ENCODE results near the gene UNKL.
"Not testable (repeated sequence)": the region's sequence is repeated elsewhere in the genome, so short reads cannot be mapped to it uniquely, and the experiment has no call there.

UNKL gene

DNA sequence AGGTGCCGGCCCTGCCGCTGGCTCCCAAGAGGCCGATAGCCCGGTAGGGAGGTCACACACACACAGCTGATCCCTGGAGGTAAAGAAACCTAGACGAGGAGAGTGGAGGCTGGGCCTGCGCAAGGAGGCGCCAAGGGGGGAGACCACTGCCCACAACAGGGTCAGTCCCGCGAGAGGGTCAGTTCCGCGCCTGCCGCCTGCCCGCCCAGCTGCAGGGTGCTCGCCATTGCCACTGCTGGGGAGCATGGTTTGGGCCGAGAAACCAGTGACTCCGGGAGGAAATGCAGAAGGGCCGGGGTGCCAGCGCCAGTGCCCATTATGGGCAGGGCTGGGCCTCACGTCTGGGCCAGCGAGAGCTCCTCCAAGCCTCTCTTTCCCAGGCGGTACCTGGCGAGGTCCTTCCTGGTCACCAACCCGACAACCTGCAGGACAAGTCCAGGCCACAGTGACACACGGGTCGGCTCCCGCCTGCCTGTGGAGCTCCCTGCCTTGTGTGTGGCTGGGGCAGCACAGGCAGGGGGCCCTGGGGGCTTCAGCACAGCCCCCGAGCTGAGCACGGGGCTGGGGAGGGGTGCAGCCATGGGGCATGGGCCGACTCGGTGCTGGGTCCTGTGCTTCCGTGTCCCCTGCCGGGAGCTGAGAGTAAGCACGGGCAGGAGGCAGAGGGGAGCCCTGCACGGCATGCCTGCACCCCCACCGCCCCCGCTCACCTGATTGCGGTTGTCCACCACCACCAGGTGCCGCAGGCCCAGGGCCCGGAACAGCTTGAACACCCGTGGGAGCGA is 32.0 kb upstream of the UNKL start:
- no peak for DNase-seq

DNA sequence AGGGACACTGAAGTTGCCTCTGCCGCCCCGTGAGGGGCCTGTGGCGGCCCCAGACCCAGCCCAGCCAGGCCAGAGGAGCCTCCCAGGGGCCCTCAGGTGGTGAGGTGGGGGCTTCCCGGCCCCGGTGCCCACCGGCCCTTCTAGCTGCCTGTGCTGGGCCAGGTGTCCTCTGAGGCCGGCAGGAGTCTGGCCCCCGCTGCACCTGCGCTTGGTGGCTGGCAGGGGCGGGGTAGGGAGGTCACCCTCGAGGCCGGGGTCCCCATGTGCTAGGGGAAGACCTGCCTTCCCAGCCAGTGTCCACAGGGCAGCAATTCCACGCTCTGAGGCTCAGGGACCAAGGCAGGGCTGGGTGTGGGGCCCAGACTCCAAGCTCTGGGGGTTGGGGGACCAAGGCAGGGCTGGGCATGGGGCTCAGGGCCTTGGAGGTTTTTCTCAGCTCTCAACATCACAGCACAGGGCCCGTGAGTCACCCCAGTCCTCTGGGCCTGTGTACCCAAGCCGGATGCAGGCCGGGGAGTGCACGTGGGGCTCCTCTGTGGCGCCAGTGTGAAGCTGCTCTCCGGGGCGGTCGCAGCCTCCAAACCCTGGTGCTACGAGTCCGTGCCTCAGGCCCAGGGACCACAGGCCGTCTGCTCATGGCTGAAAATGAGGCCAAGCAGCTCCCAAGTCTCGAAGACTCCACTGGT is 31.2 kb upstream of the UNKL start:
- DNase-seq: no peak

DNA sequence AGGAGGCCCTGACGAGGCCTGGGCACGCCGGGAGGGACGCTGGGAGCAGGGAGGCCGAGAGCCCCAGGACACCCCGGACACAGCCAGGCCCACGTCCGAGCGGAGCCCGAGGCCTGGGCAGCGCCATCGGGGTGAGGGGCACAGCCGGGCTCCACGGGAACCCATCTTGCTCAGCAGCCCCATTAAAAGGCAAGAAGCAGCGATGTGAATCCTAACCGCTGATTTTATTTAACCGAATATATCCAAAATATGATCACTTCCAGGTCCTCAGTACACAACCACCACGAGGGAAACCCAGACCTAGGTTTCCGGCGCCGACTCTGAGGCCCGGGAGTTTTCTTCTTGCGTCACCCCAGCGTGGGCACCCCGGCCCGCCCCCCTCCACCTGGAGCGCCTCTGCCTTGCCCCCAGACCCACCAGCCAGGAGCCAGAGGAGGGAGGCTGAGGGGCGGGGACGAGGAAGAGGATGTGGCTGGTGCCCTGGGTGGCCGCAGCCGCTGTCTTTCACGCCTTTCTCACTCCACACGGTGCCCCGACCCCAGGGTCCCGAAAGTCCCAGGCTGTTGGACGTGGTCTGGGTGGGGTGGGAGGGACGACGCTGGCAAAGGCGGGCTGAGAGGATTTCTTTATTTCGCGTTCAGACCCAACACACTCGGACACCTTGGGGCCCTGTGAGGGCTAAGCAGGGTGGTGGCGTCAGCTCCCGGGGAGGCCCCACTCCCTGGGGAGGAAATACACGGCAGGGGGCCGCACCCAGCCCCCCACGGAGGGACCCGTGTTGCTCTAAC is 30.4 kb upstream of the UNKL start:
- no peak for DNase-seq

DNA sequence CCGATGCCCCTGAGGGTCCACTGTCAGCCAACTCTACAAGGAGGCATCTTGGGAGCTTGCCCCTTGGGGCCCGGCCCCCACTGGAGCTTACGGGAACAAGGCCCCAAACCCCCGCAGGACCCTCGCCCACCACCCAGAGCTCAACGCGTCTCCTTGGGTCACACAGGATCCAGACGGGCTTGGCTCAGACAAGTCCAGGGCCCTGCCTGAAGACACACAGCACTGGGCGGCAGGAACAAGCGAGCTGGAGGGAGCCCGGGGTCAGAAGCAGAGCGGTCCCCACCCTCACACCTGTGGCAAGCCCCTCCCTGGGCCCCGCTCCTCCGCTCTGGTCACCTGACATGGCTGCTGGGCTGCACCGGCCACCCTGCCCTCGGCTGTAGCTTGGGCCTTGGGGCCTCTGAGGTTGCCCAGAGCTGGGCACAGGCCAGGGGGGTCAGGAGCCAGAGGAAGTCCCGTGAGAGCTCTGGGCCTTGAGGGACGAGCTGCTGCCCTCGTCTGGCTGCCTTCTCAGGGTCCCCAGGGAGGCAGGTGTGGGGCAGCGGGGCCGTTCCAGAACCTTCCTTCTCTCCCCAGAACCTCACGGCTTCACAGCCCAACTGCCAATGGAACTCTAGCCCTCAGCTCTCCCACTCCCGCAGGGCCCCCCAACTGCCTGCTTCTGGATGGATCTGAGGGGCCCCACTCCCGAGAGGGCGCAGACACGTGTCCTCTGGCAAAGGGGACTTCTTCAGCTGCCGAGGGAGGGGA is 29.7 kb upstream of the UNKL start, which contains the start of gene CCDC154:
TSS of gene CCDC154 (minus strand) at position 577 of the 750 bp plus-strand sequence. CDS start at position 343, 234 bp downstream.
- no peak for DNase-seq

DNA sequence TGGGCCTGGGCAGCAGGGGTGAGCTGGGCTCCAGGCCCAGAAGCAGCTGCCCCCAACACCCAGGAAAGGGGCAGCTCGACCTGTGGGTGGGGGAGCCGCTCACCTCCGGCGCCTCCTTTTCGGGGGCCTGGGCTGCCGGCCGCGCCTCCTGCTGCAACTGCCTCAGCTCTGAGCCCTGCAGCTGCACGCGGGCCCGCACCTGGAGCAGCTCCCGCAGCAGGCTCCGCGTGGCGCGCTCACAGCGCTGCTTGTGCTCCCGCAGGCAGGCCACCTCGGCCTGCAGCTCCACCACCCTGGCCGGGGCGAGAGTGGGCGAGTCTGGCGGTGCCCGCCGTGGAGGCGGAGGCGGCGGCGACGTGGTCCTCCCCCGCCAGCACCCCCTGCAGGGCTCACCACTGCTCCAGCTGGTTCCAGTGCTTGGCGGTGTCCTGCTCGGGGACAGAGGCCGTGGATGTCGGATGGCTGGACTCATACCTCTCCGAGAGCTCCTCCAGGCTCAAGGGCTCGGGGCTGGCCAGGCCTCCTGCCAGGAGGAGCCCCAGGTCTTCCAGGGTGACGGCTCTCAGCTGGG is 29.0 kb upstream of the UNKL start:
- no peak for DNase-seq

DNA sequence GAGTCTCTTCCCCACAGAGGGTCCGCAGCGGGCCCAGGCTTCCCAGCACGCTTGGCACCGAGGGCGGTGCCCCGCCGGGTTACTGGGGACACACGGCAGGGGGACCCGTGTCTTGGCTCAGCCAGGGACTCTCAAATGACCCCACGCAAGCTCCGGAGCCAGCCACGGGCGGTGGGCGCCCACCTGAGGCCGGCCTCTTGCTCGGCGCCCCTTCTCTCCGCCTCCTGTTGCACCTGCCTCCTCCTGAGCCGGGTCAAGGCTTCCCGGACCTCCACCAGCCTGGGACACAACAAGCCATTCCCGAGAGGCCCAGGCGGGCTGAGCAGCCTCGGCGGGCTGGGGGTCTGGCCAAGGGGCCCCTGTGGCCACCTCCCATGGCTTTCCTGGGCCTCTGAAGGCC is 28.2 kb upstream of the UNKL start:
- no peak for DNase-seq

DNA sequence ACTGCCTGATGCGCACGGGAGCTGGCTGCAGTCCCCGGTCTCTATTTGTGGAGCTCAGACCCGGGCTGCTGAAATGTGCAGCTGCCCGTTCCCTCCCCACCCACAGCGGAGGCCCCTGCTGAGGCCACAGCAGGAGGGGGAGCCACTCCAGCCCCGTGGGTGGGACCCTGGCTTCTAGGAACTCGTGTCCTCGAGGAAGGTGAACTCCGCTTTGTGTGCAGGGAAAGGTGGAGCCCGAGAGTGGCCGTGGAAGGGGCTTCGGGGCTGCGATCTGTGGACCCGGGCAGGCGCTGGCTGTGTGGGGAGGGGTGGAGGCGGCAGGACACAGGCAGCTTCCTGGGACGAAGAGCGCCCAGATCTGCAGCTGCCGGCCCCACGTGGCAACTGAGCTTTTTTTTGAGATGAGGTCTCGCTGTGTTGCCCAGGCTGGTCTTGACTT is 26.9 kb upstream of the UNKL start:
- DNase-seq: no peak

DNA sequence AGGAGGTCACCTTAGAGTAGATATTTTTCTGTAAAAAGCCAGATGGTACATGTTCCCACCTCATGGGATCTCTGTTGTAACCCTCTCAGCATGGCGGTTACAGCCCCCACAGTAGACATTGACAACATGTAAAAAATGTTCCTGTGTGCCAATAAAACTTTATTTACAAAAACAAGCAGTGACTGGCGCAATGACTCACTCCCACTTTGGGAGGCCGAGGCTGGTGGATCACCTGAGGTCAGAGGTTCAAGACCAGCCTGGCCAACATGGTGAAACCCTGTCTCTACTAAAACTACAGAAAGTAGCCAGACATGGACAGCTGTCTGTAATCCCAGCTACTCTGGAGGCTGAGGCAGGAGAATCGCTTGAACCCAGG is 25.2 kb upstream of the UNKL start:
- not testable (repeated sequence) for DNase-seq

DNA sequence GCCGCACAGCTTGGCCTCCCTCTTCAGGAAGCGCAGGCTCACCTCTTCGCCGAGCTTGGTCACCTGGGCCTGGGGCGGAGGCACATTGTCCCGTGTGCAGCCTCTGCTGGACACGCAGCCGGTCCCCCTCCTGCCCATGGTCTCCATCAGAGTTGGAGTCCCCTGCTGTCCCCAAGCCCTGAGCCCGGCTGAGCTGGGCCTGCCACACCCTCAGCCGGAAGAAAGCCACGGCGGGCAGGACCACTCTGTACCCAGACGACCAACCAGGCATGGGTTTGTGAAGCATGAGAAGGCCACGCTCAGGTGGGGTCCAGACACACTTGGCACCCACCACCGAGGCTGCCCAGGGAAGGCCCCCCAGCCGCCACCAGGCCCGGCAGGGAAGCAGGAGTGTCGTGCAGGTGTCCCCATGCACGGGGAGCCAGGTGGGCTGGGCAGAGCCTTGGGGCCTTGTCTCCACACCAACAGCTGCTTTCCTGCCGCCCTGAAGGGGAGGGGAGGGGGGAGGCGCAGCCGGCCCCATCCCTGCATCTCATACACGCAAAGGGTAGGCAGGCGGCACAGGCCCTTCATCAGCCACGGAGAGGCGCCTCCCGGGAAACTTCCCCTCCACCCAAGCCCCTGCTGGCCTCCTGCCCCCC is 24.7 kb upstream of the UNKL start:
- no peak for DNase-seq

DNA sequence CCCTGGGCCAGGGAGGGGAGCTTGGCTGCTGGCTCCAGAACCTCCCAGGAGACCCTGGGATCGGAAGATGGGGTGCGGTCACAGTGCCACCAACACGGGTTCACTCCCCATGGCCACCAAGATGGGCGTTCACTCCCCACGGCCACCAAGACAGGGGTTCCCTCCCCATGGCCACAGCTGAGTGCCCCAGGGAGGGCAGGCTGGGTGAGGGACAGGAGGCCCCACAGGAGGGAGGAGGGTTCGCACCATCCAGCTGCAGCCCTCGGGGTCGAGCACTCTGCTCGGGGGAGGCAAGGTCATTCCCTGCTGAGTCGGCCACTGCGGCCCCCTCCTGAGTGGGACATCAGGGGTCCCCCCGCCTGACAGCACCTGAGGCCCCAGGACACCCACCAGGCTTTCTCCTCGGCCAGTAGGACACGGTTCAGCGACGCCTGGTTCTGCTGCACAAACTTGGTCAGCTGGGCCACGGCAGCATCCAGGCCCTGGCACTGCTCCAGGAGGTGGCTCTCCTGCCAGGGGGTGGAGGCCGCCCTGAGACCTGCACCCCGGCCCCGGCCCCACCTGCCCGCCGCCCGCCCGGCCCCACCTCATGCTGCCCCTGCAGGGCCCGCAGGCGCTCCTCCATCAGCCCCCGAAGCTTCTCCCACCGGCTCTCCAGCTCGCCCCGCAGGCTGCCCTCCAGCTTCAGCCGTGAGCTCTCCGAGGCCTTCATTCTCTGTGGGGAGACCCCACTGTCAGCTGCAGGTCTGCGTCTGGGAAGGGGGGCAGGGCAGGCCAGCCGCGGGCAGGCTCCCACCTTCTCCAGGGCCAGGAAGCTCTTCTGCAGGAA is 23.9 kb upstream of the UNKL start:
- no peak for DNase-seq

DNA sequence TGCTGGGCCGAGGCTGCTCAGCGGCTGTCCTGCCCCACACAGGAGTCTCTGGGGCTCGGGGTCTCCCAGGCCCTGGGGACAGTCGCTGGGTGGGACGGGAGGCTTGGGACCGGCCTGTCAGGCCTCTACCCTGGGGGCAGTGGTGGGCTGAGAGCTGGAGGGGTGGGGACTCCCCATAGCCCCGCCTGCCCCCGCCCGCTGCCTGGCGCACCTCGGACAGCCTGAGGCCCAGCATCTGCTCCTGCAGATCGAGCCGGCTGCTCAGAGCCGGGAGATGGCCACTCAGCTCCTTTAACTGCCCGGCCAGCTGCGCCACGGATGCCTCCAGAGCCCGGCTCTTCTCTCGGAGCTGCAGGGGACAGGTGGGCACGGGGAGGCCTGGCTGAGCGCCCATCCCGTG is 23.1 kb upstream of the UNKL start:
- no peak for DNase-seq

DNA sequence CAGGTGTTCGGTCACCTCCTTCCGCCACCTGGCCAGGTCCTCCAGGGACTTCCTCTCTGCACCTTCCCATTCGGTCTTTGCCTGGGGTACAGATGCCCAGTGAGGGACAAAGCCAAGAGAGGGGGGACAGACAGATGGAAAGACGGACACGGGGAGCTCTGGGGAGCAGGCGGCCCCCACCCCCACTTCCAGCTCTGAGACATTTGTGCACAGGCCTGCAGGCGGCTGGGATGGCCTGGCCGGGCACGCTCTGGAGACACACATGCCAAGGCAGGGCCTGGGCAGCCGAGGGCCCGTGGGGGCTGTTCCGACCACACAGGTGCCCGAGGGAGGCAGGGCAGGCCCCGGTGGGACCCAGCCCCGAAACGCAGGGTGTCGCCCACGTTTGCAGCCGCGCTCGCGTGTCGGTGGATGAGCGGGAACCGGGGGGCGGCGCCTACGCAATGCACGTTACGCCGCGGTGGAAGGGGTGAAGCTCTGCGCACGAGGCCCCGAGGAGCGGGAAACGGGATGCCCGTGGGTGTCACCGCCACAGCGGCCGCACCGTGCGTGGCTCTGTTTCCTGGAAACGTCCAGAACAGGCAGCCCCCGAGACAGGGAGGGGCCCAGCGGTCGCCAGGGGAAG is 22.3 kb upstream of the UNKL start:
- no peak for DNase-seq

DNA sequence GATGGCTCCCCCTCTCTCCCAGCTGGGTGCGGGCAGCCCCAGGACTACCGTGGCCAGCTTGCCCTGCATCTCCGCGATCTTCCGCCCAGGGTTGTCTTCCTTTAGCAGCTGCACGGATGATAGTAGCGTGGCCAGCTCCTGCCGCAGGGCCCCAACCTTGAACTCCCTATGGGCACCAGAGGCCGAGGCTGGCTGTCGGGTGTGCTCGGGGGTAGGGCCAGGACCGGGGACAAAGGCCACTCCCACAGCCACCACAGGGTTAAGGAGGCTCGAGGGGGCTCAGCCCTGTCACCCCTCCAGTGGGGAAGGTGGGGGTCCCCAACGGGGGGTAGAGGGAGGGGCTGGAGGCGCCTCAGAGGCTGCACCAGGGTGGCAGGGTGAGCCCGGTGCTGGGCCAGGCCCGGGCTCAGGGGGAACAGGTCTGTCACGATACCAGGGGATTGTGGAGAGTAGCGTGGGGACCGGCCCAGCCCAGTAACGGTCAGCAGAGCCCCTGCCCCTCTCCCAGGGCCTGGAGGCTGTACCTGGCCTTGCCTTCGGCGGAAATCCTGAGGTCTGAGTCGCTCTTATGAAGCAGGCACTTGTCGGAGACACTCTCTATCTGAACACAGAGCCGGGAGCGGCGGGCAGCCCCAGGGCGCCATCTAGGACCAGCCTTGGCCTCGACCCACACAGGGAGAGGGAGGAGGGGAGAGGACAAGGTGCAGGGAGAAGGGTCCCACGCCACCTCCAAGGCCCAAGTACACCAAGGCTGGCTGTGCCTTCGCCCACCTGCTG is 21.6 kb upstream of the UNKL start:
- DNase-seq: no peak

DNA sequence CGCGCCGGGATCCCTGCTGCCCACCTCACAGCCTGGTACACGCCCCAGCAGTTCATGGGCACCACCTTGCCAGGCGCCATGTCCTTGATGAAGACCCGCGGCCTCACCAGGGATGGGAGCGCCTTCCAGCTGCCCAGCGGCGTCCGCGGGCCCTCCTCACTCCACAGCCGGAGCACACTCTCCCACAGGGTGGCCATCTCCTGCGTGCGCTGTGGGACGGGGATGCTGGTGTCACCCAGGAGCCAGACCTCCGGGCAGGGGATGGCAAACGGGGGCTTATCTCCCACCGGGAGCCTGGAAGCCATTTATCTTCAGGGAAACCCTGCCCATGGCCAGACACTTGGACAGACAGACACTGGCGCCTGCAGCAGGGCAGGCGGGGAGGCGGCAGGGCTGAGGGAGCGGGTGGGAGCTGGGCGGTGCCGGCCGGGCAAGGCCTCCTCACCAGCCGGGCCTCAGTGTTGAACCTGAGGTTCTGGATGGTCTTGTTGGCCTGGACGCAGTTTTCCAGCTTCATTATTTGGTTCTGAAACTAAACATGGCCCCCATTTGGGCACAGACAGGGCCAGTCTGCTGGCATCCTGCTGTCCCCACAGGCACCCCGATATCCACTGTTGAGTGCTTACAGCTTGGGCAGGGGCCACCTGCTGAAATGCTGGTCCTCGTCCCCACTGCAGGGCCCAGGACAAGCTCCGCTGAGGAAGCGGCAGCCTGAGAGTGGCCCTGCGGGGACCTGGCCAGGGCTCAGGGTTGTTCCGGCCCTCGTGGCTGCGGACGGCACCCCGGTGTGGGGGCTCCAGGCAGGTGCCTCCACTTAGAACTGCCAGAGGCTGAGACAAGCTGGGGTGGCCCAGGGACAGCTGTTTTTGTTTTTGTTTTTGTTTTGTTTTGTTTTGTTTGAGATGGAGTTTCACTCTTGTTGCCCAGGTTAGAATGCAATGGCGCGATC is 20.4 kb upstream of the UNKL start:
- DNase-seq: no peak

DNA sequence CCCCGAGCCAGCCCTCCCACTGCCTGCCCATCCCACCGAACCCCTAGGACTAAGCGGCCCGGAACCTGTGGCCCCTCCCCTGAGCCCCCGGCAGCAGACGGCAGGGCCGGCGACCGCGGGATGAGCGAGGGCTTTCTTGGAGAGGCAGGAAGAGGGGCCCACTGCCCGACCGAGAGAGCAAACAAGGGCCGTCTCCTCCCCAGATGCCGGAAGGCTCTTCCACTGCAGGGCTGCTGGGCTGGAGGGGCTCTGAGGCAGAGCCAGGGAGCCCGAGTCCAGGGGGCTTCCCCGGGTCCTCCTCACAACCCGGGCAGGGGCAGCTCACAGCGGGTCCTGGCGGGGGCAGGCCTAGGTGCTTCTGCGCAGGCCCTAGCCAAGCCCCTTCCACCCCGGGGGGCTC is 19.3 kb upstream of the UNKL start:
- no peak for DNase-seq

DNA sequence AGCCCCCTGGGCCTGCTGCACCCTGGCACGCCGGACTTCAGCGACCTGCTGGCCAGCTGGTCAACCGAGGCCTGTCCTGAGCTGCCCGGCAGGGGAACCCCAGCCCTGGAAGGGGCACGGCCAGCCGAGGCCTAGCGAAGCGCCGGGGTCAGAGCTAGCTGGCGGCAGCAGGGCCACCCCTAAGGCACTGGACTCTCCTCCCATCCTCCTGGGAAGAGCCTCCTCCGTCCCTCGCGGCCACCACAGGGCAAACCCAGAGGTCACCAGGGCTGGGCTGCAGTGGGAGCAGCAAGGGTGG is 18.7 kb upstream of the UNKL start:
- DNase-seq: no peak

DNA sequence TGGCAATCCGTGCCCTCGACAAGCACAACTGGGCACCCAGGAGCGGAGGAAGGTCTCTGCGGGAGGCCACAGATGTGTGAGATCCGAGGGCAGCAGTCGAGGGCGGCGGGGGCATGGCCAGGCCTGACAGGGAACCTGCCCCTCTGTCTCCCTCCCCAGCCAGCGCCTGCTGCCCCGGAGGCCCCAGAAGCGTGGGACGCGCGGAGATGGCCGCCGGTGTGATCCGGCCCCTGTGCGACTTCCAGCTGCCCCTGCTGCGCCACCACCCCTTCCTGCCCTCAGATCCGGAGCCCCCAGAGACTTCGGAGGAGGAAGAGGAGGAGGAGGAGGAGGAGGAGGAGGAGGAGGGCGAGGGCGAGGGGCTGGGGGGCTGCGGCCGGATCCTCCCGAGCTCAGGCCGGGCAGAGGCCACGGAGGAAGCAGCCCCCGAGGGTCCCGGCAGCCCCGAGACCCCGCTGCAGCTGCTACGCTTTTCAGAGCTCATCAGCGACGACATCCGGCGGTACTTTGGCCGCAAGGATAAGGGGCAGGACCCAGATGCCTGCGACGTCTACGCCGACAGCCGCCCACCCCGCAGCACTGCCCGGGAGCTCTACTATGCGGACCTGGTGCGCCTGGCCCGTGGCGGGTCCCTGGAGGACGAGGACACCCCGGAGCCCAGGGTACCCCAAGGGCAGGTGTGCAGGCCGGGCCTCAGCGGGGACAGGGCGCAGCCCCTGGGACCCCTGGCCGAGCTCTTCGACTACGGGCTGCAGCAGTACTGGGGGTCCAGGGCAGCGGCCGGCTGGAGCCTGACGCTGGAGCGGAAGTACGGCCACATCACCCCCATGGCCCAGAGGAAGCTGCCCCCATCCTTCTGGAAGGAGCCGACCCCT is 18.1 kb upstream of the UNKL start:
- no peak for DNase-seq

Data from T-helper 2 cell (primary cell).